Measurements from ENCODE around the gene SLC25A18.

DNA sequence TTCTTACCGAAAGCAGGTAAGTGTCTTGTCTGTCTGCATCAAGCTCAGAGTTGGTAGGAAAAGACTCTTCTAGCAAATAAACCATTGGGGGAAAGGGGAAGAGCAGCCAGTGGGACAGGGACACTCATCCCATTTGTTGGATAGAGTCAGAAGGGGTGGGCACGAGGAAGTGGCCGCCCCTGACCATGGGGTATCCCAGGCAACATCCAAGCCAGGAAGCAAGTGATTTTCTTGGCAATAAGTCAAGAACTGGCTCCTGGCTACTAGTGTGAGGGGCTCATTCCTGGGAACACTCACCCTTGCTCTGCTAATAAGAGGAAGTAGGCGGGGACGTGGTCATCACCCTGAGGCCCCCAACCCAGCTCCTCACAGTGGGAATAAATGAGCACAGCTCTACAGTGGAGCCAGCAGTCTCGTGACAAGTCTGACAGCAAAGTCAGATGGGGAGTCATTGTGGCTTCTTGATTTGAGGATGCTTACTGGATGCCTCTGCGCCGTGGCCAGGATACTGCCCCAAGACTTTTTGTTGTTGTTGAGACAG, 6.7 kb downstream of the SLC25A18 start:
- TF ChIP-seq, protein P1, sequence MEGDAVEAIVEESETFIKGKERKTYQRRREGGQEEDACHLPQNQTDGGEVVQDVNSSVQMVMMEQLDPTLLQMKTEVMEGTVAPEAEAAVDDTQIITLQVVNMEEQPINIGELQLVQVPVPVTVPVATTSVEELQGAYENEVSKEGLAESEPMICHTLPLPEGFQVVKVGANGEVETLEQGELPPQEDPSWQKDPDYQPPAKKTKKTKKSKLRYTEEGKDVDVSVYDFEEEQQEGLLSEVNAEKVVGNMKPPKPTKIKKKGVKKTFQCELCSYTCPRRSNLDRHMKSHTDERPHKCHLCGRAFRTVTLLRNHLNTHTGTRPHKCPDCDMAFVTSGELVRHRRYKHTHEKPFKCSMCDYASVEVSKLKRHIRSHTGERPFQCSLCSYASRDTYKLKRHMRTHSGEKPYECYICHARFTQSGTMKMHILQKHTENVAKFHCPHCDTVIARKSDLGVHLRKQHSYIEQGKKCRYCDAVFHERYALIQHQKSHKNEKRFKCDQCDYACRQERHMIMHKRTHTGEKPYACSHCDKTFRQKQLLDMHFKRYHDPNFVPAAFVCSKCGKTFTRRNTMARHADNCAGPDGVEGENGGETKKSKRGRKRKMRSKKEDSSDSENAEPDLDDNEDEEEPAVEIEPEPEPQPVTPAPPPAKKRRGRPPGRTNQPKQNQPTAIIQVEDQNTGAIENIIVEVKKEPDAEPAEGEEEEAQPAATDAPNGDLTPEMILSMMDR (IDR thresholded peaks at IDR 0.05) = no peak
- no peak for TF ChIP-seq ZFX (IDR thresholded peaks at IDR 0.05; ENCODE audit: borderline replicate concordance)
